Keratinocyte (primary cell): ENCODE results near the gene ROR2. TPM values are rescaled to one million over a fixed set of nuclear protein-coding genes. Genes with fewer than 3 reads are reported as not detected.

ENCODE experiments used
- DNase-seq: peaks from one replicate; pipeline ENCODE4 v3.0.0-alpha.2; 2011; ENCODE audit warnings: low read depth, missing footprints, low spot score
- FAIRE-seq: peaks from 2 replicates; lab custom pipeline; 2011; peaks lifted over from hg19 to GRCh38; lab: Jason Lieb, UNC
- H2AFZ ChIP-seq: 2 replicates; pipeline ENCODE4 v1.6.0; 2012; ENCODE audit warnings: low read length, control low read depth, inconsistent platforms; ENCODE audit not compliant: control insufficient read depth
- H3K27ac ChIP-seq: 2 replicates; pipeline ENCODE4 v1.5.1; 2011; ENCODE audit warnings: low read length; ENCODE audit not compliant: control insufficient read depth, insufficient read depth
- H3K27me3 ChIP-seq: 3 replicates; pipeline ENCODE4 v1.6.0; 2011; ENCODE audit warnings: low read length; ENCODE audit not compliant: control insufficient read depth, insufficient read depth; ENCODE audit errors: extremely low read depth
- H3K36me3 ChIP-seq, 2 experiments: 2 replicates in 1 of 2; 3 replicates in 1 of 2; pipeline ENCODE4 v1.5.1; 2011; ENCODE audit warnings: low read length in 2 of 2, mild to moderate bottlenecking in 1 of 2; ENCODE audit not compliant: control insufficient read depth in 2 of 2, insufficient read depth in 2 of 2; ENCODE audit errors: extremely low read depth in 1 of 2
- H3K4me1 ChIP-seq: 3 replicates; pipeline ENCODE4 v1.5.1; 2011; ENCODE audit warnings: low read length; ENCODE audit not compliant: control insufficient read depth, insufficient read depth; ENCODE audit errors: extremely low read depth
- H3K4me2 ChIP-seq: 3 replicates; pipeline ENCODE4 v1.6.0; 2011; ENCODE audit warnings: low read depth, low read length; ENCODE audit not compliant: control insufficient read depth, insufficient read depth; ENCODE audit errors: extremely low read depth
- H3K4me3 ChIP-seq, 3 experiments: fragments of 200-600 bp in 1 of 3; sonication (generic) in 1 of 3; 2 replicates in 2 of 3; 3 replicates in 1 of 3; pipeline ENCODE4 v1.5.1; 2011 to 2016; ENCODE audit warnings: low read length in 3 of 3, mild to moderate bottlenecking in 3 of 3, control low read depth in 2 of 3, inconsistent platforms in 1 of 3, low read depth in 1 of 3, mixed read lengths in 1 of 3, mixed run types in 1 of 3, moderate library complexity in 1 of 3; ENCODE audit not compliant: control insufficient read depth in 2 of 3, insufficient read depth in 2 of 3; ENCODE audit errors: extremely low read depth in 1 of 3
- H3K79me2 ChIP-seq: 2 replicates; pipeline ENCODE4 v1.6.0; 2012; ENCODE audit warnings: low read length; ENCODE audit not compliant: control insufficient read depth, insufficient read depth
- H3K9ac ChIP-seq: 3 replicates; pipeline ENCODE4 v1.6.0; 2011; ENCODE audit warnings: low read length; ENCODE audit not compliant: control insufficient read depth, insufficient read depth; ENCODE audit errors: extremely low read depth
- H3K9me1 ChIP-seq: 3 replicates; pipeline ENCODE4 v1.6.0; 2011; ENCODE audit warnings: low read length; ENCODE audit not compliant: control insufficient read depth, insufficient read depth; ENCODE audit errors: extremely low read depth
- H3K9me3 ChIP-seq: 2 replicates; pipeline ENCODE4 v1.5.1; 2012; ENCODE audit warnings: low read depth, low read length; ENCODE audit not compliant: control insufficient read depth
- H4K20me1 ChIP-seq: 3 replicates; pipeline ENCODE4 v1.6.0; 2011; ENCODE audit warnings: low read length; ENCODE audit not compliant: control insufficient read depth, insufficient read depth; ENCODE audit errors: extremely low read depth
- EZH2 ChIP-seq: IDR thresholded peaks from one replicate; pipeline ENCODE4 v1.6.1; 2012; ENCODE audit warnings: inconsistent platforms, mild to moderate bottlenecking, low read length, moderate library complexity
- dilution Hi-C: fragments of 300-500 bp; cut with MboI; formaldehyde crosslinking; loops from one replicate; pipeline ENCODE4 v1.7.0; 2020; ENCODE audit warnings: low sequenced_read_pairs; ENCODE audit not compliant: extremely low pct_ligation_motif_present
- polyA plus RNA-seq, 5 experiments: library from polyadenylated mRNA; depleted of rRNA in 3 of 5; stranded (reverse) in 3 of 5; stranded (forward) in 1 of 5; unstranded in 1 of 5; fragments of >200 nt; gene quantifications; 1 replicate in 1 of 5; 2 replicates in 3 of 5; 3 replicates in 1 of 5; pipeline versions ENCODE4 v1.2.1 to v1.2.3, GENCODE V29; 2011 to 2012; ENCODE audit warnings: missing spikeins in 2 of 5, low read depth in 1 of 5, low replicate concordance in 1 of 5
- TF ChIP-seq, protein P1 (sequence below), 3 experiments: IDR thresholded peaks in 1 of 3; conservative IDR thresholded peaks in 1 of 3; optimal IDR thresholded peaks in 1 of 3; 2 replicates in 2 of 3; 3 replicates in 1 of 3; pipeline versions ENCODE3 to v1.5.1; 2011; ENCODE audit warnings: low read length in 3 of 3, mild to moderate bottlenecking in 3 of 3, moderate library complexity in 2 of 3, control low read depth in 1 of 3, inconsistent platforms in 1 of 3; ENCODE audit not compliant: insufficient read depth in 2 of 3; ENCODE audit errors: extremely low read depth in 1 of 3

Gene ROR2
- polyA plus RNA-seq, 1 donor (not counting 4 experiments of a cell fraction or from before 2014, with no cell fraction given), result 0.22 TPM

DNA sequence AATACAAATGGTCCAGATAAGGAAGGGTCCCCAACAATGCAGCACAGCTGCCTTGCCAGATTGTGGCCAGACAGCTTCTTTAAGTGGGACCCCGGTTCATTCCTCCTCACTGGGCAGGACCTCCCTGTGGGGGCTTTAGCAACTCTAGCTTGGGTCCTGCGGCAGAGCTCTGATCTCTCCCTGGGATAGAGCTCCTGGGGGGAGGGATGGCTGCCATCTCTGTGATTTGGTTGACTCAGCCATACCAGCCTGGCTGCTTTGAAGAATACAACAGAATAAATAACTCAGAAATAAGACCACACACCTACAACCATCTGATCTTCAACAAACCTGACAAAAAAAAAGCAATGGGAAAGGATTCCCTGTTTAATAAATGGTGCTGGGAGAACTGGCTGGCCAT lies 22.7 kb upstream of the ROR2 start:
- Histone ChIP-seq H3K9ac (no peak overlapping the region), H3K4me1 (no peaks in the 10 kb centered on the region), H3K27ac (no peak overlapping the region), H3K4me3 (no peak overlapping the region), H2AFZ (no peak overlapping the region), H3K4me2 (no peak overlapping the region), H4K20me1 (no peaks in the 10 kb centered on the region), H3K36me3 (no peaks in the 10 kb centered on the region), H3K9me3 (no peaks in the 10 kb centered on the region), H3K27me3 (peaks cover 2% of the 10 kb centered on the region), H3K79me2 (no peaks in the 10 kb centered on the region), H3K9me1 (no peaks in the 10 kb centered on the region)
- DNase-seq (no peak), FAIRE-seq (no peak)
- dilution Hi-C loops, result no loop called here
- TF ChIP-seq, protein P1, sequence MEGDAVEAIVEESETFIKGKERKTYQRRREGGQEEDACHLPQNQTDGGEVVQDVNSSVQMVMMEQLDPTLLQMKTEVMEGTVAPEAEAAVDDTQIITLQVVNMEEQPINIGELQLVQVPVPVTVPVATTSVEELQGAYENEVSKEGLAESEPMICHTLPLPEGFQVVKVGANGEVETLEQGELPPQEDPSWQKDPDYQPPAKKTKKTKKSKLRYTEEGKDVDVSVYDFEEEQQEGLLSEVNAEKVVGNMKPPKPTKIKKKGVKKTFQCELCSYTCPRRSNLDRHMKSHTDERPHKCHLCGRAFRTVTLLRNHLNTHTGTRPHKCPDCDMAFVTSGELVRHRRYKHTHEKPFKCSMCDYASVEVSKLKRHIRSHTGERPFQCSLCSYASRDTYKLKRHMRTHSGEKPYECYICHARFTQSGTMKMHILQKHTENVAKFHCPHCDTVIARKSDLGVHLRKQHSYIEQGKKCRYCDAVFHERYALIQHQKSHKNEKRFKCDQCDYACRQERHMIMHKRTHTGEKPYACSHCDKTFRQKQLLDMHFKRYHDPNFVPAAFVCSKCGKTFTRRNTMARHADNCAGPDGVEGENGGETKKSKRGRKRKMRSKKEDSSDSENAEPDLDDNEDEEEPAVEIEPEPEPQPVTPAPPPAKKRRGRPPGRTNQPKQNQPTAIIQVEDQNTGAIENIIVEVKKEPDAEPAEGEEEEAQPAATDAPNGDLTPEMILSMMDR (optimal IDR thresholded peaks at IDR 0.05 in 1 of 3, IDR thresholded peaks at IDR 0.05 in 1 of 3, conservative IDR thresholded peaks at IDR 0.05 in 1 of 3; ENCODE audit: extremely low read depth in 1 of 3, insufficient read depth in 2 of 3, low read length in 3 of 3), result no peak
- no peak for TF ChIP-seq EZH2

DNA sequence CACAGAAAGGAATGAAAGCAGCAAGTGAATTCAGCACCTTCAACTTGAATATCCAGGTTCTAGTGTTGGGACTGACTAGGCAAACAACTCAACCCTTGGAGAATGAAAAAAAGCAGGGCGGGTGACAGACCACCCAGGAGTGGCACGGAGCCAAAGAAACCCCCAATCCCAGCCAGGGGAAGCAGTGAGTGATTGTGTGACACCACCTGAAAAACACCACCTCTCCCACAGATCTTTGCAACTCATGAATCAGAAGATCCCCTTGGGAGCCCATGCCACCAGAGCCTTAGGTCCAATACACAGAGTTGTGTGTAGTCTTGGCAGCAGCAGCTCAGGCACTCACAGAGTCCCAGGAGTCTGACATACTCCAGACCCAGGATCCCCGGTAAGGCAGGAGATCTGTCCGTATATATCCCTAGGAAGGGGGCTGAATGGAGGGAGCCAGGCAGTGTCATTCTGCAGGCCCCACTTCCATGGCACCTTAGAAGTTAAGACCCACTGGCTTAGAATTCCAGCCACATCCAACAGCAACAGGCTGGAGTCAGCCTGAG lies 22.1 kb upstream of the ROR2 start:
- Histone ChIP-seq H3K9me3 (no peaks in the 10 kb centered on the region), H3K79me2 (no peaks in the 10 kb centered on the region), H3K27me3 (peaks cover 2% of the 10 kb centered on the region), H3K36me3 (no peaks in the 10 kb centered on the region), H3K27ac (no peak overlapping the region), H3K9ac (no peak overlapping the region), H3K9me1 (no peaks in the 10 kb centered on the region), H3K4me3 (no peak overlapping the region), H3K4me1 (no peaks in the 10 kb centered on the region), H2AFZ (no peak overlapping the region), H3K4me2 (no peak overlapping the region), H4K20me1 (no peaks in the 10 kb centered on the region)
- DNase-seq (no peak), FAIRE-seq (no peak)
- dilution Hi-C loops, result no loop called here
- TF ChIP-seq EZH2, result no peak
- TF ChIP-seq, protein P1 (optimal IDR thresholded peaks at IDR 0.05 in 1 of 3, IDR thresholded peaks at IDR 0.05 in 1 of 3, conservative IDR thresholded peaks at IDR 0.05 in 1 of 3; ENCODE audit: extremely low read depth in 1 of 3, insufficient read depth in 2 of 3, low read length in 3 of 3), result no peak
